ELF-1 (cell line): ENCODE measurements around the gene PATZ1.

Experiments
- DNase-seq: peaks from one replicate; pipeline ENCODE4 v3.0.0-alpha.2; 2016; ENCODE audit warnings: low read depth, low spot score

PATZ1 gene

DNA sequence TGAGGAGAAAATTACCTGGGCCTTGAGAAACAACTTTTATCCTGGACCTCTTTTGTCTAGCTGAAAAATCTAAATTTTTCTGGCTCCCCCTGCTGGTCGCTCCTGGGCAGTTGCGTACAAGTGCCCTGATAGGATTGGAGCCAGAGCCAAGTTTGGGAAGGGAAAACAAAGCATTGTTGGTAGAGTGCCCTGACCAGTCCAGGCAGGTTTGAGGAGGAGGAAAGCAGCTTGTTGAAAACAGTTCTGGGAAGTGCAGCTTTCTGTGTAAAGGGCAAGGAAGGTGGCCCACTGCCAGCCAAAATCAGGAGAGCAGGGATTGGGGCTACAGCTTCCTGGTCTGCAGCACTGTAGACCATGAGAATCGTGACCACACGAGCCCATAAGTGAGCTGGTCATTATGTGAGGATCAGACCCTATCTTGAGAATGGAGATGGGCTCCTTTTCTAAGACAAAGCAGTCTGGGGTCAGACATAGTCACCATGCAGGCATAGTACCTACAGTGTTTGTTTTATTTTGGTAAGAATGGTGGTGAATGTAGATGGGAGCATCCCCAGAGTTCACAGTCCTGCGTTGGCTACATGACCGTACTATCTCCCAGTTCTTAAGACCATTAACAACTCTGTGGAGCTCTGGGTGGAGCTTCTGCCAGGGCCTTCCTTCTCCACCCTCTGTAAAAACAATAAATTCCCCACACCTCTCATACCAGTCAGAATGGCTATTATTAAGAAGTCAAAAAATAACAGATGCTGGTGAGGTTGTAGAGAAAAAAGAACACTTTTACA lies 32.6 kb downstream of the PATZ1 start:
- DNase-seq: peak; percentile 93

DNA sequence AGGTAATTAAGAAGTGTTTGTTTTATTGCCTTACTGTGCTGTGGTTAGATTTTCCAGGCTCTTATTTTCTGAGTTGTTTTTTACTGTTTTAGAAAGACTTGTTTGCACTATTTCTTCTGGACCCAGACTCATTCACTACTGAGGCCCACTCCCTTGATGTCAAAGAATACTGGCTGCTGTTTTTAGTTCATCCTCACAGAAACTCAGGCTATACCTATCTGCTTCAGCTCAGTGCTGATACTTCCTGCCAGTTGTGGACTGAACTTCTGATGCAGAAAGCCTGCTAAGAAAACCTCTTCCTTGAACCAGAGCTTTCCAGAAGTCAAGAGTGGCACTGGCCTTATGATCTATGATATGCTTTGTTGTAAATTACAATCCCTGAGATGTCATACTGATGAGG lies 38.0 kb downstream of the PATZ1 start:
- DNase-seq: no peak

DNA sequence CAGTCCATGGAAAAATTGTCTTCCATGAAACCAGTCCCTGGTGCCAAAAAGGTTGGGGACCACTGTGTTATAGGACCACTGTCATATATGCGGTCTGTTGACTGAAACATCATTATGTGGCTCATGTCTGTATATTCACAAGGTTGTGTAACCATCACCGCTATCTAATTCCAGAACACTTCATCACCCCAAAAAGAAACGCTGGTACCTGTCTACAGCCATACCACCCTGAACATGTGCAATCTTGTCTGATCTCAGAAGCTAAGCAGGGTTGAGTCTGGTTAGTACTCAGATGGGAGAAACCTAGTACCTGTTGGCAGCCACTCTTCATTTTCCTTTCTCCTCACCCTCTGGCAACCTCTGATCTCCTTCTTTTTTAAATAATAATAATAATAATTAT lies 41.0 kb downstream of the PATZ1 start:
- no peak for DNase-seq

DNA sequence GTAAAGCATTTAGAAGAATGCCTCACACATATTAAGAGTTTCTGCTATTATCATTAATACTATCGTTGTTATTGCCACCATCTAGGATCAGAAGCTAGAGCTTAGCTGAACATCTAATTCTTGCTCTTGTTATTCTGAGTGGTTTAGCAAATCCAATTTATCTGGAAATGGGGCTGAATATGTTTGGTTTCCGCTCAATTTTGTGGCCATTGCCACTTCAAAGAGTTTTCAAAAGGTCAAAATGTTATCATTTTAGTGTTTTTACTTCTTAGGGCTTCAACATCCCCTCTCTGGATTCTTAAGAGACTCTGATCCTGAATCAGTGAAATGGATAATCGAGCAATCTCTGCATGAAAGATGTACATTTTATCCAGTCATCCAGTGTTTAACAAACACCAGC lies 43.6 kb downstream of the PATZ1 start:
- no peak for DNase-seq

DNA sequence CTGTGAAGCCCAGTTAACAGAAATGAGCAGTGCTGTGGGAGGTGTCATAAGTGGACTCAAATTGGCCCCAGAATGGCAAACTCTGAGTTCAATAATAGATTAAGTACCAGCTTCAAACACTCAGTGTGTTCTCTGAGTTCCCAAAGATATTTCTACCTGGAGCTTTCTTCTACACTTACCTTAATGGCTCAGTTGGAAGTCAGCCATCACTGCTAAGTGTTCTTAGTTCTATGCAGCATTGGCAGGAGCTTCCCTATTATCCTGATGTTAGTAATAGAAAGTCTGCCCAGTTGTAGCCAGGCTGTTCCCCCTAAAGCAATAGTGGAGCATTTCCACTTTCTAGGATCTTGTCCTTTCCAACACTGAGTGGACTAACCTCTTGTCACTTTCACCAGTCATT lies 44.1 kb downstream of the PATZ1 start:
- DNase-seq: no peak

DNA sequence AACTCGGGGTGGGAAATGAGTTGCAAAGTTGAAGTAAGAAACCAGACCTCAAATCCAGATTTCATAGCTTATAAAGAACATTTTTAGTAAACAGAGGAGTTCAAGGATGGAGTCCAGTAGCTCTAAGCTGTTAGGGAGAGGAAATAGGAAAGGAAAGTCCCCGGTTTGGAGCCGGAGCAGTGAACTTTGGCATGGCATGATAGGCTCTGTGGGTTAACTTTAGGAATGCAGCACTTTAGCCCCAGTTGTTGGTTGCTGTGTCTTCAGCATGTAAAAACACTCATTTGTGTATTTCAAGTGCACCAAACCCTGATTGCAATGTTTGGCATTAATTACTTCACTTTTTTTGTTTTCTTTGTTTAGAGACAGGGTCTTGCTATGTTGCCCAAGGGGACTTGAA lies 45.2 kb downstream of the PATZ1 start:
- DNase-seq: no peak

DNA sequence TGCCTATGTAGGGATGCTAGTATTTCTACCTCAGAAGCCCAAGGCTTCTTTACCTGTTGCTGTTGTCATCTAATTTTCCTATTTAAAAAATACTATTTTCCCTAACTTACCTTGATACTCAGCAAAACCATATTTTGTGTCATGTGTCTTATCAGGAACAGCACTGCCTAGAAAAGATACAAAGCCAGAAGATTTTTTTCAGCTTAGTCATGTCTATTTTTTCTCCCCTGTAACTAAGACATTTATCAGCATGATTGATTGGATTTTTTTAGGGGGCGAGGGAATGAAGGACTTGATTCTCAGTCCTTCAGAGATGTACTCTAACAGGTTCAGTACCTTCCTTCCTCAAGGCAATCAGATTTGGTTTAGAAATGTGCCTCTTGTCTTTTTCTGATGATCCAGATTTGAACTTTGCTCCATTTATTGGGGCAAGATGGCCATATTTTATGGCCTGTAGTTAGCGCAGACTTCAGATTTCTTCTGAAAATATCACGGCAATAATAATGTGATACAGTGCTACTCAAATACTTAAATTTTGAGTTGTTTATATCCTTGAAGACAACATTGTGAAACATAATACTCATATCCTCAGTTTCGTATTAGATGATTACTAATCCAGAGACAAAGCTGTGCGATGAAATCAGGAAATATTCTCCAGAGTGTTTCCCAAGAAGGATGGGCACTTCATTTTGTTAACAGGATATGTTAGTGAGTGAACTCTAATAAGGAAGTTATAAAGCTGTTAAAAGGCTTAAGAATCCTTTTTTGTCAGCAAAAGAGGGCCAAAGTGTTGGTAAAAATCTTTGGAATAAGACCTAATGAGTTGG lies 50.1 kb downstream of the PATZ1 start:
- no peak for DNase-seq

DNA sequence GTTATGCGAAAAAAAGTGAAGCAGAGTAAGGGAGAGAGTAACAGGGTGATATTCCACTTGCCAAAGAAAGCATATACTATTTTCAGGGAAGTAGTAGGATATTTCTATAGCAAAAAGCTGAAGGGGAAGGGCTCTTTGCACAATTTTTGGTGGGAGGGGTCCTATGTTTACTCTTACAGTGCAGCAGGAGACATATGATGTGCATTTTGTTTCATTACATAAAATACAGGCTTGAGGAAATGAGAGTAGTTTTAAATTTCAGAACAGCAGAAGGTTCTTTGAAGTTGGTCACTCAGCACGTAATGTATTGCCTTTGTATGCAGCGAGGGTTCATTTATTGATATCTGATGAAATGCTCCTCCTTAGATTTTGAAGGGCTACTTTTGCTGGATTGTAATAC lies 50.8 kb downstream of the PATZ1 start:
- no peak for DNase-seq

DNA sequence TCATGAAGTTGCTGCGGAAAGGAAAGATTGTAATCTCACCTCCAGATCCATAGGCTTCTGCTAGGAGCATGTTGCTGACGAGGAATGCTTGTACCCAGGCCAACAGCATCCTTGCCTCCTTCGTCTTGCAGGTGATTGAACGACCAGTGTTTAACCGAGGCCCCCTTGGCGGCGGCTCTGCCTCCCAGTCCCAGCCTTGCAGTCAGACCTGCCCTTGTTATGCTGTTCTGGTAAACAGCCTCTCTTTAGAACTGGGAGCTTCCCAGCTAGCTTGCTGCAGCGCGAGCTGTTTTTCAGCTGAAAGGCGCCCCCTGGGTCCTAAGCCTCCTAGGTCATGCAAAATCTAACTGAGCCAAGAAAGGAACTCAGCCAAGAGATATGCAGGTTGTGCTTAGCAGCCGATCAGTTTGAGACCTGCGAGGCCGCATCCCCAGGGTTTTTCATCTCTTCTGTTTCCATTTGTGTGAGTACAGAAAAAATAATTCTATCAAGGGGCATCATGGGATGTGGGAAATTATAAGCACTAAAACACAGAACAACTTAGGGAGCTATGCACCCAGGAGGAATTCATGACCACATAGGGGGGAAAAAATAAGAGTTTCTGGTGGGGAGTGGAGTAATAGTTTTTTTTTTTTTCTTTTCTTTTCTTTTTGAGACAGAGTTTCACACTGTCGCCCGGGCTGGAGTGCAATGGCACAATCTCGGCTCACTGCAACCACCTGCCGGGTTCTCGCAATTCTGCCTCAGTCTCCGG lies 53.7 kb downstream of the PATZ1 start, which contains the start of gene PIK3IP1:
Gene PIK3IP1 (minus strand): TSS at position 253 of the 754 bp plus-strand sequence. CDS start 144 bp downstream, at position 109.
- DNase-seq: peak; percentile 93

DNA sequence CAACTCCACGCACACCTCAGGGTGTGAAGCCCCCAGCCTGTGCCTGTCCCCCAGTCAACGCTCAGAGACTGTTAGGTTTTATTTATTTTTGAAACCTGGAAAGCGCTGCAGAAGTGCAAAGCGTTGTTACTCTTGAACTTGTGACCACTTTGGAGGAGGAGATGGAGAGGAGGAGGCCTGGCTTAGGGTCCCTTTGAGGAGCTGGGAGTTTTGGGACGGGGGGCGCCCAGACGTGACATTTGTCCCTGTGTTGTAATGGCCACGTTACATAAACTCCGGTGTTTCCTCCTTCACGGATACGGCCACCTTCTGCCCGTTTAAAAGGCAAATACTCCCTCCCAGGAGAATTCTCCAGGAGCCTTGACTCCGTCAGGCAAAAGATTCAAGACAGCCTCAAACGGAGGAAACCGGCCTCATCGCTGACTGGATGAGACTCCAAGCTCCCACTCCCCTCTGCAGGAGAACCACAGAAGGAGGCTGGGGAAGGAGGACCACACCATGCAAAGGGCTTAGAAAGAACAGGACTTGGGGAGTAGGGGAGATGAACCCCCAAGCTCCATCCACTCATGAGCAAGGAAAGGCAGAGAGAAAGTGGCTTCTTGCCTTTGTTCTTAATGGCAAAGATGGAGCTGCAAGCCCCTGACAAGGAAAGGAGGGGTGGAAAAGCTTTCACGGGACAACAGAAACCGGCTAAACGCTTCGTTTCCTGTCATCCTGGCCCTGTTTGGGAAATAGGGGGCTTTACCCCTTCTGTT lies 54.5 kb downstream of the PATZ1 start:
- DNase-seq: no peak

DNA sequence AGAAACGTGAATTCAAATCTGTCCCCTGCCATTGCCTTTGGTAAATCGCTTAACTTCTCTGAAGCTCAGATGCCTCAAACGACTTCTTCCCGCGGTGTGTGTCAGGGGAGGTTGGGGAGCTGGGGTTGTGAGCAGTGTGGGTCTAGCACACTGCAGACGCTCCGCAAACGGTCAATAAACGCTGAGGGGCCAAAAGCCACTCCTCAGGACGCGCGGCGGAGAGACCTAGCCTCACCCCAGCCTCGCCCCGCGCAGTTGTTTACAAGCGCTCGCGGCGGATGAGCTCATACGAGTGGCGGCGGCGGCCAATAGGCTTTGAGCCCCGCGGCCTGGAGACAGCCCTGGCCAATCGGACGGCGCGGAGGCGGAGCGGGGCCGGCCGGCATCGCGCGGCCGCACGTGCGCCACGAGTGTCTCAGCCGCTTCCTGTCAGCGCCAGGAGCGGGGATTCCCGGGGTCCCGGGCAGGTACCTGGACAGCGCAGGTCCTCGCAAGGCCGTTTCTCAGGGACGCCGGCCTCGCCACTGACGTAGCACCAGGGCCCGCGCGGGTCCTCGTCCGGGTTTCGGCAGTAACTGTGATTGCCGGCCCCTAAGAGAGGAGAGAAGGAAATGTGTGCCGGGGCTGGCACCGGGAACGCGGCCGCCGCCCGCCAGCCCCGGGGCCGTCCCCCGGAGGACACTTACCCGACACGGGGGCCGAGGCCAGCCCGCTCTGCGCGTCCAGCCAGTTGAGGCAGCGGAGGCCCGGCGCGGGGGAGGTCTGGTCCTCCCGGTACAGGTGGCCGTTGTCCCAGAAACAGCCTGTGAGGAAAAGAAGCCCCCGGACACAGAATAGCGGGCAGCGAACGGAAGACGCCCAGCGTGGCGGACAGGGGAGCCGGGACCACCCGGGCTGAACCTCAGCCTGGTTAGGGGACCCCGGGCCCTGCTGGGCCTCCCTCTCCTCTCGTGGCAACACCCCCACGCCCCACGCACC lies 55.4 kb downstream of the PATZ1 start:
- DNase-seq: peak; percentile 96

DNA sequence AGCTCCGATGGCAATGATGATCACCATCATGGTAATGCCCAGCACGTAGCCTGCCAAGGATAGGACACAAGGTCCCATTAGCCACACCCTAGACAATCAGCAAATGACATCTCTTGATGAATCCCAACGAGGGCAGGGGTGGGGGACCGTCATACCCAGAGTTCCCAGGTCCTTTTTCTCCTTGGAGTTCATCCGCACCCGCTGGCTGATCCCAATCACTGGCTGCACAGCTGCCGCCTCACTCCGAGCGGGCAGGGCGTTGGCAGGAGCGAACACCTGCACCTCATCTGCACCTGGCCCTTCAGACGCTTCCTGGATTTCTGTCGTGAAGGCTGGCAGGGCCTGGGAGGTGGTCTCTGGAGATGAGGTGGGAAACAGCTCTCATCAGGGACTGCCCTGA lies 56.8 kb downstream of the PATZ1 start:
- no peak for DNase-seq

DNA sequence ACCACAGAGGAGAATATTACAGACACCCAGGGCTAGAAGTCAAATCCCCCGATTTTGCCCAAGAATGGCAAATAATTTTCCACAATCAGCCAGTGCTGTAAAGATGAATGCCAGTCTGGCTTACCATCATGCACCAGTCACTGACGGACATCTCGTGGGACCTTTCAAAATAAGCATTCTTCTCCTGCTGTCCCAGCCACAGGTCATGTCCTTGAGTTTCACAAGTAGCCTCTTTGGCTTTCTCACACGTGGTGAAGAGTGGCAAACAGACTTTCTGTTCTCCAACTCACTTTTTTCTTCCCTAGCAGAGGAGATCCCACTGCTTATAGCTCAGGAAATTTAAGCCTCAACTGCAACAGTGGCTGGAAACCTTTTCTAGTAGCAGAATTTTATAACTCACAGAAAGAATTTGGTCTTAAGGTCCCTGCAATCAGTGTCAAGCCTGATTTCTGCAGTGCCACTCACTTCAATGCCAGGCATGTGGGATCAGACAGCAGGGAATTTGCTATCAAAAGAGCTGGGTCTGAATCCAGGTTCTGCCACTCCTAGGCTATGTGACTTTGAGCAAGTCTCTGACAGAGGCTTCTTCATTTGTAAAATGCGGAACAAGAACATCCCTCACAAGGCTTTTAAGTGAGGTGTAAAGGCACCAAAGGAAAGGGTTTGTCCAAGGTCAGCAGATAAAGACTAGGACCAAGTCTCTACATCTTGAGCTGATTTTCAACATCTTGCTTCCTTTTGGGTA lies 57.5 kb downstream of the PATZ1 start:
- no peak for DNase-seq

DNA sequence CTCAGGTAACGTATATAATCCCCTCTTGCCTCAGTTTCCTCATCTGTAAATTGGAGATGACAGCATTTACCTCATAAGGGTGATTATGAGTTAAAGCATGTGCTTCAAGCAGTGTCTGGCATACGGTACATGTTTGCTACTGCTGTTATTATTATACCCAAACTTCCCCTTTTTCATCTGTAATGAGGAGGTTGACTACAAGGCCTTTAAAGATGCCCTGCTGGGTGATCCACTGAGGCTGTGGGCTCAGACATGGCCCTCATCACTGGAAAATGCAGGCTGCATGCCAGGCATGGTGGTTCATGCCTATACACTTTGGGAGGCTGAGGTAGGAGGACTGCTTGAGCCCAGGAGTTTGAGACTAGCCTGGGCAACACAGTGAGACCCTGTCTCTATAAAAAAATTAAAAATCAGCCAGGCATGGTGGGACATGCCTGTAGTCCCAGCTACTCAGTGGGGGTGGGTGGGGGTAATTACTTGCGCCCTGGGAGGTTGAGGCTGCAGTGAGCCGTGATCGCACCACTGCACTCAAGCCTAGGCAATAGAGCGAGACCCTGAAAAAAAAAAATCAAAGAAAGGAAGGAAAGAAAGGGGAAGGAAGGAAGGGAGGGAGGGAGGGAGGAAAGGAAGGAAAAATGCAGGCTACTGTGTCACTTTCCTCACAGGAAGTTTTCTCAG lies 58.2 kb downstream of the PATZ1 start:
- no peak for DNase-seq

DNA sequence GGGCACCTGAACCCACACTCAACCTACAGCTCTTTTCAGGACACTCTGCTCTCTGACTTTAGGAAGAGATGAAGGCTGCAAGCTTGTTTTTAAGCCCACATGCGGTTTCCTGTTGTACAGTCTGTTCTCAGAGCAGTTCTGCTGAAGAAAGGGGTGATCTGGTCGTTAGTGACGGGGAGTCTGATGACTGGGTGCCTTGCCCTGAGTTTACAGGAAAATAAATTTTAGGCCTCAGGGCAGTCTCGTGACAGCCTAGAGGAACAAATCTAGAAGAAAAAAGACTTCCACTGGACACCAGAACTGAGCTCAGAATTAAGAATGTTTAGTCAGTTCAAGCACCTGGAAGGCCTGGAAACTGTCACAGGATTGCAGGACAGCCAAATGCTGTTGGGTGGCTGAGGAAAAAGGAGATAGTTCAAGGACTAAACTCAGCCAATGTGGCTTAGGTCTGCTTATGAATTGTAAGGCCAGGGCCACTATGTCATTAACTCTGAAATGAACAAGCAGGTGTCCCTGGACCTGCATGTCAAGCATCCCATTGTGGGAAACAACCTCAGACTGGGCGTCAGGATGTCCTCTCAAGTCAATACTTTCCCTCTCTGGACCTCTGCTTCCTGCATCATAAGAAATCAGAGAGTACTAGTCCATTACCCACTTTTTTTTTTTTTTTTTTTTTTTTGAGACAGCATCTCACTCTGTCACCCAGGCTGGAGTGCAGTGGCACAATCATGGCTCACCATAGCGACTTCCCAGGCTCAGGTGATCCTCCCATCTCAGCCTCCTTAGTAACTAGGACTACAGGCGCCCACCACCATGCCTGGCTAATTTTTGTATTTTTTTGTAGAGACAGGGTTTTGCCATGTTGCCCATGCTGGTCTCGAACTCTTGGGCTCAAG lies 59.5 kb downstream of the PATZ1 start:
- no peak for DNase-seq

DNA sequence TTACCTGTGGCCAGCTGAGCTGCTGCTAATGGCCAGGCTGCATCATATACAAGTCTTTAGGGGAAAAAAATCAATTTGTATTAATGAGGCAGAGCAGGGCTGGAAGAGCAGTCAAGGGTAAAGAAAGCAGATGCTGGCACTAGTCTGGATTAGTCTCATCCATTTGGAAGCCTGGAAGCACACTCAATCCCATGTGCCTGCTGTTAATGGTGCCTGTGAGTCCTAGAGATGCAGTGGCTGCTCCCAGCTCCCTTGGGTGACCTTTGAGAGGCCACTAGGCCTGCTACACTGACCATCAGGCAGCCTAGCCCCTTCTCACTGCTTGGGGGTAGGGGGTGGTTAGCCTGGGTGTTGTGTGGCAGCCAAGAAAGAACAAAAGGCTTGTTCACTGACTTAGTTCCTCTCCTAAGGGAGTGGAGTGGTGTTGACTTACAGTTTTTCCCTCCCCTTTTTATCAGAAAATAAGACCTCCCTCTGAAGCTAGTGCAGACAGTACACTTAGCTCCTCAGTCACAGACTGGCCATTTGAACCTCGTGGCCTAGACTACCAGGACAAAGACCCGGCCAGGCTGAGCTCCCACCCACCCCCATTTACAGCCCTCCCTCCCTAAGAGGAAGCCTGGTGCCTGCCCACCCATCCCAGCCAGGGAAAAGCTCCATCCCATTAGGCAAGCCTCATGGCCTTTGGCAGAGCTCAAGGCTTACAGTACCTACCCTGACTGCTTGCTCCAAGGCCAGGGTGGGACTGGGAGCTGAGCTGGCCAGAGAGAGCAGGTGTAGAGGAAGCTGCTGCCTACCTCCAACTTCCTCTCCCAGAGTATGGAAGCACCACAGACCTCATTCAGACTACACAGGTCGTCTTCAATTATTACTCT lies 61.6 kb downstream of the PATZ1 start:
- no peak for DNase-seq
